ENCODE data around the gene CLASP1. TPM values are rescaled to one million over a fixed set of nuclear protein-coding genes. Genes with fewer than 3 reads are reported as not detected.
"Not testable (repeated sequence)": the region's sequence is repeated elsewhere in the genome, so short reads cannot be mapped to it uniquely, and the experiment has no call there.

The CLASP1 gene
- total RNA-seq, 2 donors from 2014 or later: 46.0 to 48.2 TPM

DNA sequence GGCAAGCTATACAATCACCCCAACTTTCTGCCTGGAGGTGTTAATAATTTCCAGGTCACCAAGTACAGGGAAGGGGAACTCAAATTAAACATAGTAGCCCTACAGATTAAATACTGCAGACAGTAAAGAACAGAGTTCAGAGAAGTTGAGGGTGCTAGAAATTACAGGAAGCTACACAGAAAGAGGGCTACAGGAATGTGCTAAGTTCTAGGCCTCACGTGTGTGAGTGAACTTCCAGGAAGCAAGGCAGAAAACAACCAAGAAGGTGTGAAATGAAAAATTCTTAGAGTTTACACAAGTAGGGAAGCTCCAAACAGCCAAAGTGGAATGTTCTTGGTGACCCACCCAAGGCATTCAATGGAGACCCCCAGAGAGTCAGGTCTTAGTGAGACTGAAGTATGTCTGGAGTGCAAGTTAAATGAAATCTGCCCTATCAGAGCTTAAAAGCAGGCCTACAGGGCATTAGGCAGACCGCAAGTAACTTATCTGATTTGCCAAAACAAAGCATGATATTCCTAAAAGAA, 176.7 kb downstream of the CLASP1 start:
- no peak for ATAC-seq
- no peak for DNase-seq
- intact Hi-C loops (cut with DNase I): no loop called here

DNA sequence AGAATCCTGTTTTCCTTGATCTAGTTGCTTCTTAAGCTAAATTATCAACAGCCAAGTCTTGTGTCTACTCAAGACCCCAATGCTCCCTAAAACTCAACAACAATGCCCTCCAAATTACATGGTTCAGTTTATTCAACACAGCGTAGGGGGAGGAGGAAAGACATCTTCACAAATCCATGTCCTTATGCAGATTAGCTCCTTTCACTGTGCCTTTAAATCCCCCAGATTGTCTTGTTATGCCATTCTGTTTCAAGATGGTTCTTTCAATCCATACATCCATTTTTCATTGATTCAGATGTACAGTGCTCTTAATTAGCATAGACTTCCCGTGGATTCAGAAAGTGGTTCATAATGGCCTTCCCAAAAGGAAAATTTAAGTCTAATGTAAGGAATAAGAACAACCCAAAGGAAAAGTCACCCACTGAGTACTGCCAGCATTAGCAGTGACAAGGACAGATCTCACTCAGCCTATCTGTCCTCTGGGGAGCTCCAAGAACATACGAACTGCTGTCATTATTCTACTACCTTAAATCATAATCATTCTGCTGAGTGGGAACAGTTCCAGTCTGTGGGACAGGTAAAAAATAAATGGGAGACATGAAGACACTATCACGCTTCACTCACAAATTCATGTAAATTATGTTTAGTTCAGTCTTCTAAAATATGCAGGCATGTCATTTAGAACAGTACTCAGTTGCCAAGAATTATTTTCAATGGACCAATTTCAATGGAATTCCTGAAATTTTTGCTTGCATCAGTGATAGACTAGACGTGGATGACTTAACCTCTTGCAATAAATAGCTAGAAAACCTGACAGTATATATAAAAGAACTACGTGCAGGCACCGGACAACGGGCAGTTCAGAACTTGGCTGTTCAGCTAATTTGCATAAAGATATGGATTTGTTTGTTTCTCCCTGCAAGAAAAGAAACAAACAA, 177.5 kb downstream of the CLASP1 start:
- ATAC-seq (no peak), DNase-seq (no peak)
- intact Hi-C loops (cut with DNase I): no loop called here

DNA sequence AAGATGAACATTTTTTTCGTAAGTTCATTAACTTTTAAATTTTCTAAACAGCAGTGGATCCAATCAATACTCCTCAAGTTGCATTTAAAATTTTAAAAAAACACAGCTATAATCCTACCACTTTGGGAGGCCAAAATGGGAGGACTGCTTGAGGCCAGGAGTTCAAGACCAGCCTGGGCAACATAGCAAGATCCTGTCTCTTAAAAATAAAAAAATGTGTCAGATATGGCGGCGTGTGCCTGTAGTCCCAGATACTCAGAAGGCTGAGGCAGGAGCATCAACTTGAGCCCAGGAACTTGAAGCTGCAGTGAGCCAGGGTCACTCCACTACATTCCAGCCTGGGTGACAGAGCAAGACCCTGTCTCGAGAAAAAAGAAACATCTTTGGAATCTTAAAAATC, 178.3 kb downstream of the CLASP1 start:
- ATAC-seq (no peak), DNase-seq (no peak)
- intact Hi-C loops (cut with DNase I): no loop called here

DNA sequence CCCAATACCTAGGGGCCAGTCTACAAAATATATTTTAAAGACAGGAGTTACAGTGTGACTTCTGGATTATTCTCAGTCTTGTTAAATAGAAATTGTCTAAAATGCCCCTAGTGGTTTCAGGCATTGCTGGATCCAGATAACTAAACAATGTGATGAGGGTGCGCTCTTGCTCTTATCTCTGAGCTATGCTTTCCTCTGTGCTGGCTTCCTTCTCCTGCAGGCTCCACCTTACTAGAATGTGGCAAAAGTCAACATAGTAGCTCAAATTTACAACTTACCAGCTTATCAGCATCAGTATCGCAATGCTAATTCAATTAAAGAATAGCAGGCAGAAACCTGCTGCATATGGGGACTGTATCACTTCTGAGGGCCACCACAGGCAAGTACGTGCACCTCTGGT, 179.9 kb downstream of the CLASP1 start:
- intact Hi-C loops (cut with DNase I): no loop called here
- DNase-seq (no peak), ATAC-seq (no peak)

DNA sequence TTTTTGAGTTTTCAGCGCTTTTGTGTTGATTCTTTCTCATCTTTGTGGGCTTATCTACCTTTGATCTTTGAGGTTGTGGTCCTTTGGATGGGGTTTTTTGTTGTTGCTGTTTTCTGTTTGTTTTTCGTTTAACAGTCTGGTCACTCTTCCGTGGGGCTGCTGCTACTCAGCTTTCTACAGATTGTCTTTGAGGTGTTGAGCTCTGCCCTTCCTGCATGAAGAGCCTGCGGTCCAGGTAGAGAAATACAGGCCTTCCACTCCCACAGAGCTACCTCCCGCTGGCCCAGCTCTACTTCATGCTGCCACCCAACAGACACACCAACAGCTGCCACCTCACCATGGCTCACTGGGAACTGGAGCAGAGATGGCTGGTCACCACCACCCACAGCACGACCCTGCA, 180.3 kb downstream of the CLASP1 start:
- ATAC-seq (no peak), DNase-seq (no peak)
- intact Hi-C loops (cut with DNase I): no loop called here

DNA sequence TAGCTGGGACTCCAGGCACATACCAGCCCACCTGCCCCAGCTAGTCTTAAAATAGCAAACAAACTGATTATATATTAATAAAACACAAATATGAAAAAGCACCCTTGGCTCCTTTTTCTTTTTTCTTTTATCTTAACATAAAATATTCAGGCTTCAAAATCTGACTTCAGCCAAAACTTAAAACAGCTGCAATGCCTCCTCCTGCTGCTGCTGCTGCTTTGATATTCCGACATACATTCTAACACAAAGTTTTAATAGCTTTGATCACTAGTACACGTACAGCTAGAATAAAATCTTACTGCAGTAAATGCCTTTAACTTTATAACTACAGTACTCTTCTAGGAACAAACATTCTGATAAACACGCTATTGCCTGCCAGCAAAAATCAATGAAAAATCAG, 190.0 kb downstream of the CLASP1 start:
- no peak for ATAC-seq
- DNase-seq: no peak
- intact Hi-C loops (cut with DNase I): no loop called here

DNA sequence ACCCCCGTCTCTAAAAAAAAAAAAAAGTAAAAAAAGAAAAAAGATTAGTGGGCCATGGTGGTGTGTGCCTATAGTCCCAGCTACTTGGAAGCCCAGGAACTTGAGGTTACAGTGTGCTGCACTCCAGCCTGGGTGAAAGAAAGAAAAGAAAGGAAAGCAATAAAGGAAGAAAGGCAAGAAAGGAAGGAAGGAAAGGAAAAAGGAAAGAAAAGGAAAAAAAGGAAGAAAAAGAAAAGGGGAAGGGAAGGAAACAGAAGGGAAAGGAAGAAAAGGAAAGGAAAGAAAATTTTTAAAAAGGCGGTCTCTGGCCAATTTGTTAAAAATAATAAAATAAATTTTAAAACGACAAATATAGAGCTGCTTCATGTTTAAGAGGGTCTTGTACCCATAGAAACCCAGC, 192.9 kb downstream of the CLASP1 start:
- ATAC-seq (no peak), DNase-seq (no peak)
- intact Hi-C loops (cut with DNase I): no loop called here

DNA sequence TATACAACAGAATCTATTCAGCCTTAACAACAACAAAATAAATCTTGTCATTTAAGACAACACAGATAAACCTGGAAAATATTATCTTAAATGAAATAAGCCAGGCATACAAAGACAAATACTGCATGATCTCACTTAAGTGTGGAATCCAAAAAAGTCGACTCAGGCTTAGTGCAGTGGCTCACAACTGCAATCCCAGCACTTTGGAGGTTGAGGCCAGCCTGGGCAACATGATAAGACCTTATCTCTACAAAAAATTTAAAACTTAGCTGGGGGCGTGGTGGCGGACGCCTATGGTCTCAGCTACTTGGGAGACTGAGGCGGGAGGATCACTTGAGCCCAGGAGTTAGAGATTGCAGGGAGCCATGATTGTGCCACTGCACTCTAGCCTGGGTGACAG, 193.8 kb downstream of the CLASP1 start:
- ATAC-seq: no peak
- intact Hi-C loops (cut with DNase I): no loop called here

DNA sequence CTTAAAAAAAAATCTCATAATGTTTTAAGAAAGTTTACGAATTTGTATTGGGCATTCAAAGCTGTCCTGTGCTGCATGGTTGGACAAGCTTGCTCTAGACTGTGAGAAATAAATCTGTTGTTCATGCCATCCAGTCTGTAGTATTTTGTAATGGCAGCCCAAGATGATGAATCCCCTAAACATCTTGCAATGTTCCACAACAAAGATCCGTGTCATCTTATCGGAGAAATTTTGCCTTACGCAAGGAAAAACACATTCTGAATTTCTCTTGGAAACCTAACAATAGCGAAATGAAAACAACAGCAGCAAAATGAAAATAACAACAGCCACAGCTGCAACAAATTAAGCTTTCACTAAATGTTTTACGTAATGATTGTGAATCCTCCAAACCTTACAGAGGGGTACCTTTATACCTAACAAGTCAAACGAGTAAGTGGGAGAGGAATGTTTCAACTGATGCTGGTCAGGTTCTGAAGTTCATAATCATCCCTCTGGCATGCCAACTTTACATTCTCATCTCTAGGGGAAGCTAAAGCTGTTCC, 194.6 kb downstream of the CLASP1 start:
- DNase-seq (no peak), ATAC-seq (no peak)
- intact Hi-C loops (cut with DNase I): no loop called here

More for the DNA sequence above, 193.8 kb downstream of the CLASP1 start:
- no peak for DNase-seq

DNA sequence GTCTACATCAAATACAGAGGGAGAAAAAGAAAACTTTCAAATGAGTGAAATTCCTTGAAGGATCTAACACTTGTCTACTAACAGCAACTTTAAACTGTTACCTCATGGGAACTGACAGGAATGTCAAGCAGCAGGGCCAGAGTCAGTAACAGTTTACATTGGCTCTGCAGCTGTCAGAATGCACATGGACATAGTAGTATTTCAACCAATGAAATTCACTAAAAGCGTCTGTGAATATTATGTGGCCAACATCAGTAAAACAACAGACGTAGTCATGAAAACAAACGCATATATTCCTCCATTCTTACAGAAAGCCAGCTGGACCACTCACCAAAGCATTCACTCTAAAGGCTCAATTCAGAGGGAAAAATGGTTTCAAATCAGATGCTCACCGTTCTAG, 197.9 kb downstream of the CLASP1 start:
- no peak for DNase-seq
- ATAC-seq: no peak
- intact Hi-C loops (cut with DNase I): no loop called here

DNA sequence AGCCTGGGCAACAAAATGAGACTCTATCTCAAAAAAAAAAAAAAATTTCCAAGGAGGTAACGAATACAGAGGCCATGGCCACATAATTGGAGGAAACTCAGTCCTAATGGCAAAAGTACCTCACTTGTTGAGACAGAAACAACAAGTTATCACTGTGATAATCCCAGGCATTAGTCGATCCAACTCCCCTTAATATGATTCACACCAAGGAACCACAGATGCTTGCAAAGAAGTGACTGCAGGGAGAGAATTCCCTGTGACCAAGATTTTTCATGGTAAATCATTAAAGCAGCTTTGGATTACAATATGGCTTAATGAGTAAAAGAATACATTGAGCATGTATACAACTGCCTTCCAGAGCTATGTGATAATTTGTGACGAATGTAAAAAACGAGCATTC, 199.0 kb downstream of the CLASP1 start:
- ATAC-seq (no peak), DNase-seq (no peak)
- intact Hi-C loops (cut with DNase I): no loop called here

DNA sequence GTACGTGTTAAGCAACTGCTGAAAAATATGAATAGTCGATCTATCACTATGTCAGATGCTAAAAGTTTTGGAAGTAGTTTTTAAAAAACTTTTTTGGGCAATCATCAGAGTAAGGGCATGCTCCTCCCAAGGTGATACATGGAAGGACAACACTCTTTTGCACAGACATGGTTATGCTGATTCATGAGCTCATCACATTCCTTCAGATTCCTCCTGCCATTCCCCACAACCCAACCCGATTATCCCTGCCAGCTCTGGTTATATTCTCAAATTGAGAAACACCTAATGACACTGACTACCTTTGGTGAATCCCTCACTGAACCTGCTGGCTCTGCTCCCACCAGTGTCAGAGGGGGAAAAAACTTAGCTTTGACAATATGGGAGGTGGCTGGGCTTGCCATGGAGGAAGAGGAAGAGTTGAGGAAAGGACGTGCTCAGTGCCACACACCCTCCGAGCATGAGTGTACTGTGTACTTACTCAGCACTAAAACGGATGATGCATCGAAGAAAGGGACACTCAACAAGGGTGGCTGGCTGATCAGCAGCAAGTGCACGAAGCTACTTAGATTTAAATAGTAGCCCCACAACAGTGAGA, 202.5 kb downstream of the CLASP1 start:
- no peak for DNase-seq
- no peak for ATAC-seq
- intact Hi-C loops (cut with DNase I): no loop called here

DNA sequence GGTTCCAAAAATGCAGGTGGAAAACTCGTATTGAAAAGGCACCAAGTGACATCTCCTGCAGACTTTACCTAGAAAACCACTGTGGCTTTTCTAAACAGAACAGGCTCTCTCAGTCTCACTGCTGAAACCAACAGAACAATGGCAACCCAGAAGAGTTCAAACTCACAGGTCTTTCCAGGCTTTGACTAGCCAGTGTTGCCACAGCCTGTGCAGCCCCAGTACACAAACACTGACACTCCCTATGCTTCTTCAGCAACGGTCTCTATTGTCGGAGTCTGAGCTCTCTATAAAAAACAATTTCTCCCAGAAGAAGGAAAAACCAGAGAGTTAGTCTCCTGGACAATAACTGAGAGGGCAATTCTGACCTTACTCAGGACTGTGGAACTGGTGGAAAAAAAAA, 206.4 kb downstream of the CLASP1 start:
- intact Hi-C loops (cut with DNase I): no loop called here
- no peak for ATAC-seq
- DNase-seq: no peak

DNA sequence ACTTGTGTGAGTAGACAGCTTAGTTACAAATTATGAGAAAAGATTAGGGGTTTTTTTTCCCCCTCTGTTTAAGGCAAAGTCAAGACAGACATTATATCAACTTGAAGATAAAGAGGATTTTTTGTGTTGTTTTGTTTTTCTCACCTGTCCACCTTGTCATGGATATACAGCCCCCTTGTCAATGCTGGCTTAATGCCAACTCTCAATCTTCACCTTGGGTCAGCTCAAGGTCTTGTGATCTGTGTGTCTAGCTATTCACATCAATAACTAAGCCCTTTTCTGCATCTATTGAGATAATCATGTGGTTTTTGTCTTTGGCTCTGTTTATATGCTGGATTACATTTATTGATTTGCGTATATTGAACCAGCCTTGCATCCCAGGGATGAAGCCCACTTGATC, 211.0 kb downstream of the CLASP1 start:
- DNase-seq; intact Hi-C loops (cut with DNase I); ATAC-seq: not testable (repeated sequence)

DNA sequence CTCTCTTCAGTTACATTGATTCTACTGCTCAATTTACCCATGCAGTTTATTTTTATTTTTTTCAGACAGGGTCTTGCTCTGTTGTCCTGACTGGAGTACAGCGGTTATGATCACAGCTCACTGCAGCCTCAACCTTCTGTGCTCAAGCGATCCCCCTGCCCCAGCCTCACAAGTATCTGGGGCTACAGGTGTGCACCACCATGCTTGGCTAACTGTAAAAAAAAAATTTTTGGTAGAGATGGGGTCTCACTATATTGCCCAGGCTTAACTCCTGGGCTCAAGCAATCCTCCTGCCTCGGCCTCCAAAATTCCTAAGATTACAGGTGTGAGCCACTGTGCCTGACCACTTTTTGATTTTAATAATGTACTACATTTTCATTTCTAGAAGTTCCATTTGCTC, 212.3 kb downstream of the CLASP1 start:
- DNase-seq: no peak
- ATAC-seq: no peak
- intact Hi-C loops (cut with DNase I): no loop called here

DNA sequence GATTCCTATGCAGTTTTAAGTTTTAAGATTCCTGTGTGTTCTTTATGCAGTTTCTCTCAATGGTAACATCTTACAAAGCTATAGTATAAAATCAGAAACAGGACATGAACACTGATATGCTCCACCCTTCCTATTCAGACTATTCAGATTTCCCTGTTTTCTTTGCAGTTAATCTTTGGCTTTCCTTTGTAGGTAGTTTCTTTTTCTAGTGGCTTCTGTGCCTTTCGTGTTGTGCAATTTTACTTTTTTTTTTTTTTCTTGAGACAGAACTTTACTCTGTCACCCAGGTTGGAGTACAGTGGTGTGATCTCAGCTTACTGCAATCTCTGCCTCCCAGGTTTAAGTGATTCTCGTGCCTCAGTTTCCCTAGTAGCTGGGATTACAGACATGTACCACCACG, 213.5 kb downstream of the CLASP1 start:
- DNase-seq (no peak), ATAC-seq (no peak)
- intact Hi-C loops (cut with DNase I): no loop called here

DNA sequence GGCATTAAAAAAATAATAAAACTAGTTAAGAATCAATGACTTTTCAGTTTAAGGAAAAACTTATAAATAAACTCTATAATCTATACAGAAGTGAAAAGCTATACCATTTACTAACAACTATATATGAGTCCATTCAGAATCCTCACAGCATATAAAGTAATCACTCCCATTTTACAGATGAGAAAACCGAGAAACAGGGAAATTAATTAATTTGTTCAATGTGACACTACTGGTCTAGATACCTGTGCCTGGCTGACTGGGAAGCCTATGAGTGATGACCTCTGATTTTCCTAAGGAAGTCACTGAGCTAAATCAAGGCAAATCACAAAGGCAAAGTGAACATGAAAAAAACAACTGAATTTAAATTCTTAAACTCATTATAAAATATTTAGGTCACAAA, 218.0 kb downstream of the CLASP1 start:
- intact Hi-C loops (cut with DNase I): no loop called here
- ATAC-seq (no peak), DNase-seq (no peak)

DNA sequence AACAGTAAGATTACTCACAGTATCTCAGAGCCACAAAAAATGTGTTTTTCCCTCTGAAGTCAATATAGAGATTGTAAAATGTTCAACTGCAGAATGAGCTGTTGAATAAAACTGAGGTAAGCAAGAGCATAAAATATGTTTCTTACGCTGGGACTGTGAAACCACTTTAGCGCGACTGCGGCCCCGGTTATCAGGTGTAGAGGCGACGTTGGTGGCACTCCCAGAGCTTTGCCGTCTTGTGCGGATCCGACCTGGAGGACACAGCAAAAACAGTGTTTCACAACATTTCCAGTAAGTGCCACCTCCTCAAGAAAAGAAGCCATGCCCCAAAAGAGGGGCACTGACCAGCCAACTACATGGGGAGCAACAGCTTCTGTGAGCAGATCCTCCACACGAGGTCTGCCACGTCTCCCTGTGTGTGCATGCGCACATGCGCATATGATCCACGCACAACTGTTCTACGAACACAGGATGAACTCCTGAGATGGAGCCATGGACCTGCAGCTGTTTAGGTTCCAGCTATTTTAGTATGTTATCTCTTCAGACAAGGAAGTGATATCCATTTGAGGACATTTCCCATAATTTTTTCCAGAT, 219.2 kb downstream of the CLASP1 start:
- ATAC-seq: peak in 1 of 2 donors; percentile 60
- no peak for DNase-seq
- intact Hi-C loops (cut with DNase I): no loop called here

DNA sequence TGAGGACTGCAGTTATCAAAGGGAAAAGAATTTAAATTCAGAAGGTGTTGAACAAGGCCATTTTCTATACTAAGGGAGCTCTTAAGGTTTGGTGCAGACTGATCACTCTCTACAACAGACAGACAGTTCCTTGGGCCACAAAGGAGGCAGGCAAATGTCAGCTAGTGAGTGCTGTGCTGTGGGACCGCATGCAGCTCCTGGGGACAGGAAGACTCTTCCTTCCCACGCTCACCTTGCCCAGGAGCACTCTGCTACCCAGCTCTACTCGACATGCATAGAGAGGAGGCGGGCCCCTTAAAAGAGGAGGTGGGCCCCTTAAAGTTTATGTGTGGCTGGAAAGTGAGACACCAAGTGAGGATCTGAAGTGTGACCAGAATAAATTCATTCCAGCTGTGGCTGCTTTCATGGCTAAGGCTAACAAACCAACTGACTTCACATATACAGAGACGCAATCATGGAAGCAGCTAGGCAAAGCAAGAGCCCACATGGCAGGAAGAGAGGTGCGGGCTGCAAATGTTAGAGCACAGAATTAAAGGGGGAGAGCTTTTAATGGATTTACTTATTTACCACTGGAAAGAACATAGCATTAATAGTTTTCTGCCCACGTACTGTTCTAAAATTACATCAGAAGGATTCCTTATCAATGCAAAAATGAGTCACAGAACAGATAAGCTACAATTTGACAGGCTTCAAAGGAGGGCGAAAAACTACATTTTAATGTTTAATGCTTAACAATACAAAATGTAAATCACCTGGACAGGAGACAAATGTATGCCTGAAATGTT, 220.0 kb downstream of the CLASP1 start:
- intact Hi-C loops (cut with DNase I): no loop called here
- no peak for DNase-seq
- ATAC-seq: peak; percentile 34 to 78
